GM21619 (cell line): ENCODE data around the gene GPC6.

Experiments used
- ATAC-seq: cut with Tn5 transposase; IDR thresholded peaks from one replicate; pipeline ENCODE4 v1.9.1; 2021; ENCODE audit not compliant: unreplicated experiment

GPC6 gene

DNA sequence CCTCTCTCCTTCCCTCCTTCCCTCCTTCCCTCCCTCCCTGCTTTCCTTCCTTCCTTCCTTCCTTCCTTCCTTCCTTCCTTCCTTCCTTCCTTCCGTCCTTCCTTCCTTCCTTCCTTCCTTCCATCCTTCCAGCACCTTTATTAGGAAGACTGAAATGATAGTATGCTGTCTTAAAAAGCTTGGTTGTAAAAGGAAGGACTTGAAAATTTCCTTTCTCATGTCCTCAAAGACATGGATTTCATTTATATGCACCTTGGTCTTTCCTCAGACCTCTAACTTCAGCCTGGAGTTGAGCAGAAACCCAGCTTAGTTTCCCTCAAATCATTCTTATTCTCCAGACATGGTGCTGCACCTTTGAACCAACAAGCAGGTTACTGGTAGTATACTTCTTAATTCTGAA is 141.7 kb downstream of the GPC6 start:
- no peak for ATAC-seq

DNA sequence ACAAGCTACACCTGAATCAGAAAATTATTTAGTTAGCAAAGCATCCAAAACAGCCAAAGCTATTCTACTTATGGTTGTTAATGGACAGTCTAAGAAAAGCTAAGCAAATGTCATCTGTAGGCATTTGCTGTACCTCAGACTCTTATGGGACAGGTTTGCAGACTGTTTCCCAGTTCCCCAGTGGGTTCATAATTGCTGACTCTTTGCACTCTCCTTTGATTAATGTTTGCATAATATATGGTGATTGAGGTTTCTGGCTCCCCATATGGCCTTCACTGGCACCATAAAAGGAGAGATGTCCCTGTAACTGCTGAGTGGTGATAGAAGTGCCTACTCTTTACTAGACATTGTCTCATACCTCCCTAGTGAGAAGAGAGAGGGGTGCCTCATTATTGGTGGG is 142.1 kb downstream of the GPC6 start:
- ATAC-seq: no peak

DNA sequence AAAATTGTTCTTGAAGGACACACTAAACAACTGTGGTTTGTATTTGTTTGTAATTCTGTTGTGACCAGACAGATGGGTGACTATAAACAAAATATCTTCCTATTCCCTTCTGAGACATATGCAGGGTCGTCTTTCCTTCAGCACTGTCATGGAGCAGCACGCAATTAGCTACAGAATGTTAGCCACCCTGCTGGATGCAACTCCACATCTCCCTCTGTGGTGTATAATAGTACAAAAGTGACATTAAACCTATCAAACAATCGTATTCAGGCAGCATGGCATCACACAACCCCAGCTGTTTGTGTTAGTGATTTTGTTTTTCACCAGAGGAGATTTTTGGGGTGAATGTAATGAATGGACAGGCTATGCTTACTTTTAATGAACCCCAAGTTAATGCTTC is 146.2 kb downstream of the GPC6 start:
- ATAC-seq: no peak

DNA sequence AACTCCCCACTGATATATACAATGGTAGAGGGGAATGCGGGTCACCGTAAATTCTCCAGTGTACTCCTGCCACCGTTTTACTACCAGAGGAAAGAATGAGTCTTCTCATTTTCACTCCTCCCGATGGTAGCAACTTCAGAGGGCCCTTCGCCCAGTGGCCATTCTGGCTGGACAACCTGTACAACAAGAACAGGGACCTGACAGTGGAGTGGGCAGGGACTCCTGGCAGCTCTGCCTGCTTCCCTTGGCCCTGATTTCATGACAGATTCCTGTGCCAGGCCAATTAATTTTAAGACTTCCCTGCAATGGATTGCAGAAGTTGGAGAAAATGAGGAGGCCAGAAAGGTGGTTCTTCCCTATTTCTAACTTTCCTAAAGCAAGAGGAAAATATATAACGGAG is 148.9 kb downstream of the GPC6 start:
- no peak for ATAC-seq

DNA sequence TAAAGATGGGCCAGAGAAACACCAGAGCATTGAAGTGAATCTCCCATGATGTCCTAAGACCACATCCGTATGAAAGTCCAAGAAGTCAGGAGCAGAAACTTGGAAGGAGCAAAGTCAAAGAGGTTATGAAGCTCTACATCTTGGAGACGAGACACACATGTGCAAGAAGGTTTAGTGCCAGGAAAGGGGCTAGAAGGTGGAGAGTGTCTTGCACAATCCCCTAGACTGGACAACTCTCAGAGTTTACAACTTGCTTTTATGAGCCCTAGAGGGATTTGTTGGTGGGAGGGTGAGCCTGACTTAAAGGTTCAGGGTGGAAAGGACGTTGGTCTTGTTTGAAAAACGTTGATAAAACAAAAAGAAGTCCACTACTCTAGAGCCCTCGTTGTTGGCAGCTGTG is 150.6 kb downstream of the GPC6 start:
- ATAC-seq: no peak

DNA sequence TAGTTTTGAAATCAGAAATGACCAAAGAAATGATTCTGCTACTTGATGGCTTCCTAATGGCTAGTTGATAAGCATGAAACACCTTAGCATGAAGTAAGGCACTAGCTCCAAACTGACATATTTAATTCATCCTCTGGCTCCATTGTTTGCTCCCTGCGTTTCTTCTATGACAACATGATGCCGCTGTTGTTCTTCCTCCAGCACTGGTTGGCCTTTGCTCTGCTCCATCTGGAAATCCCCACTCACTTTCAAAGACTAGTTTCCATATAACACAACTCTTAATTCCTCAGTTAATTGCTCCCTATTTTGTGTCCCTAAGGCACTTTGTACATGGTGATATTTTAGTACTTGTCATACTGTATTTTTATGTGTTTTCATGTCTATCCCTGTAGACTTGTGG is 151.6 kb downstream of the GPC6 start:
- no peak for ATAC-seq

DNA sequence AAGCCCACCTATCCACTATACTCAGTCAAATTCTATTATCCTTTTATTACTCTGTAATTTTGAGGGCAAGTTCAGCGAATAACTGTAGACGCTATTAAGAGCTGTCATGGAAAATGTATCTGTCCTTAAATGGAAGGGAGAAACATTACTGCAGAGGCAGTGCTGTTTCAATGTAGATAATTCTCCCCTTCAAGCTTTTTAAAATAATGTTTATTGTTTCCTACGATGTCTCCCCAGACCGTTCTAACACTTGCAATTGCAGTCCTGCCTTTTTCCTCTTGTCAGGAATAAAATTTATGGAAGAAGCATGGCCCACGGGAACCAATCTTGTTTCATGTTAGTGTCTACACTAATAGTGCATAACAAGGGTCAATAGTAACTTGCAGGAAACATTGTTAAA is 159.5 kb downstream of the GPC6 start:
- no peak for ATAC-seq

DNA sequence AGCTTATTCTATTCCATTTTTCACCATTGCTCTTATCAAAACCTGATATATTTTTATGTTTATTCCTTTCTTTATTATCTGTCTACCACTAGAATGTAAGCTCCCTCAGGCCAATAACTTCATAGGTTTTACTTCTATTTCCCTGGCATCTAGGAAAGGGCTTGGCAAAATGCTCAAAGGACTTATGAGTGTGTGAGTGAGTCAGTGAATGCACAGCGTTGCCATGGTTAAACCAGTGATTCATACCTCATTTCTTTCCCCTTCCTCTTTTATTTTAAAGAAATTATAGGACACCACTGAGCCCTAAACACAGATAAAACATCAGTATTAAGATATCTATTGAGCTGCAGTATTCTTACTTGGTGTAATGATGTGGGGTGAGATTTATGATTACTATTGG is 162.1 kb downstream of the GPC6 start:
- ATAC-seq: no peak

DNA sequence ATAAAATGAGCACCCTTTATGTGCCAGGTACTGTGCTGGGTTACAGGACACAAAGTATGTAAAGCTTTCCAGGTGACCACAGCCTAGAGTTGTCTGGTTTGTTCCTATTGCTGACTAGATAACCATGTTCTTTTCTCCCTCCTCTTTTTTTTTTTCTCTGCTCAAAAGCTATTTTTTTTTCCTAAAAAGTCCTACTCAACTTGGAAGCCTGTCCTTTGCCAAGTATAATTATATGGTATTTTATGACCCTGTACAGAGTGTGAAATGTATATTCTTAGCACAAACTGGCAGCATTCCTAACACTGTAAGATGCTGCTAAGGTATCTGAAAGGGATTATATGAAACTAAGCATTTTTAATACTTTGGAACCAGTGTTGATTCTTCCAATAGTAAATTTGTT is 171.0 kb downstream of the GPC6 start:
- no peak for ATAC-seq

DNA sequence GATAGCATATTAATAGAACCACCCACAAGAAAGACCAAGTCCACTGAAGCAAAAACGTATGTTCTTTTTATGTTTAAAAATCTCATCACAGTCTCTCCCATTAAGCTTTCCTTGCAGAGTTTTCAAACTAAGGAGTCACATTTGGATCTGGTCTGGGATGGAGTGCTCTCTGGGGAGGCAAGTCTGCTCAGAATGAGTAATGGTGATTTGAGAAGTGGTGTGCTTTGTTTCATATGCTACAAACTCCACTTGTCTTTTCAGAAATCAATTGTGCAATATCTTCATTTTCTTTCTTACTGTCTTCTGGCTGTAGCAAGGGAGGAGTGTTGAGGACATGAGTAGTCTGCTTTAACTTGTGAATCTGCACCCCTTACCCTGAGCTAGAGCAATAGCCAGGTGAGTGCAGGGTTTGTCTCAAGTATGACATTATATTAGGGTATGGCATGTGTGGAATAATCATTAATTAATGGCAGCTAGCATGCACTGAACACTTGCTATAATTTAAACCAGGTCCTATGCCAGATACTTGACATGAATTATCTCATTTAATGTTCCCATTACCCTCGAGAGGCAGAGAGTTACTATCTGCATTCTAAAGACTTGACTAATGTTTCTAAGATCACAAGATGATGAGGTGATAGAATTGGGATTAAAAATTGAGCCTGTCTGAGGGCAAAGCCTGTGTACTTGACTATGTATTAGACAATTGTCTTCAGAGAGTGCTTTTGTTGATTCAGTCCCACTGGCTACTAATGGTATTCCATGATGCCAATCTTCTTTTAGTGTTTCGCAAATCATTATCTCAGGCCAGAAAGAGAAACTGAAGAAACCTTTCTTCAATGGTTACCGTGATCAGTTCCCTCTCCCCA is 171.8 kb downstream of the GPC6 start:
- ATAC-seq: no peak

DNA sequence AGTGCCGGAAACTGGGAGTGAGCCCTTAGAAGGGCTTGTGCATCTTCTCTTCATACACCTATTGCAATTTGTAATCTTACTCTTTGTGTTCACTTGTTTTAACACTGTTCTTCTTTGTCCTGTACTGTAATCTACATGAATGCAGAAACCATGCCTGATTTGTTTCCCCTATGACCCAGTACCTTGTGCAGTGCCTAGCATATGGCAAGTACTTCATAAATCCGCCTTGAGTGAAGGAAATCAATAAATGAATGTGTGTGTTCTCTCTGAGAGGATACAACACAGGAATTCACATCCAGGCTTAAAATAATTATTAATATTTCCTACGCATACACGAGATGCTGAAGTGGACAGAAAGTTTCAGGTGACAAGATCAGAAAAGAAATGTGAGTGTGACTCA is 172.6 kb downstream of the GPC6 start:
- no peak for ATAC-seq

DNA sequence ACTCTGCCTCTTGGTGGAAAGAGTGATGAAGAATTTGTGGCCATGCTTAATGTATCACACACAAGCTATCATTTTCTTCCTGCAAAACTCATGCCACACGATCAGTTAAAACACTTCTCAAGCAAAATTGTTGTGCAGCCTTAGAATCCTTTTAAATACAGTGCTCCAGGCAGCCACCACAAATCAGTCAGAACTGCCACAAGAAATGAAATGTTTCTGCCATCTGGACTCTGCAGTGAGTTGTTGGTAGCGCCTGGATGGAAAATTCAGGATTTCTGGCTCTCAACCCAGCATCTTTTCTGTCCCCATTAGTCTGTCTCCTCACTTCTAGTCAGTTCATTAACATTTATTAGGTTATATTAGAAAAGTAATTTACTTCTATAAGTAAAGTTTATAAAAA is 179.5 kb downstream of the GPC6 start:
- ATAC-seq: no peak

DNA sequence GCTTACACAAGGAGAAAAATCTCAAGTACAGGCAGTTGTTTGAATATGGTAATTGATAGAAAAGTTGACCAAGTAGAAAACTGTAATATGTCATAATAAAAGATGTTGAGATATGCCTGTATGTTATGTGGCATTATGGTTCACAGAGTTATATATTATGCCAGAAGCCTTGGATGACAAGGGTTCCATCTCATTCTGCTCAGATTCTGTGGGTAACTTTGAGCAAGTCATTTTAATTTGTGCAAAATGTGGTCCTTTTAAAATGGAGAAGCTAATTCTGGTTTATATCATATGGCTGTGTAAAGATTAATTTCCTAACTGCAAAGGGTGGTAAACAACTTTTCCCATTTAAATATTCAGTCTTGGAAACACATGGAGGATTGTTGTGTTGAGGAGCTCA is 180.9 kb downstream of the GPC6 start:
- ATAC-seq: no peak

DNA sequence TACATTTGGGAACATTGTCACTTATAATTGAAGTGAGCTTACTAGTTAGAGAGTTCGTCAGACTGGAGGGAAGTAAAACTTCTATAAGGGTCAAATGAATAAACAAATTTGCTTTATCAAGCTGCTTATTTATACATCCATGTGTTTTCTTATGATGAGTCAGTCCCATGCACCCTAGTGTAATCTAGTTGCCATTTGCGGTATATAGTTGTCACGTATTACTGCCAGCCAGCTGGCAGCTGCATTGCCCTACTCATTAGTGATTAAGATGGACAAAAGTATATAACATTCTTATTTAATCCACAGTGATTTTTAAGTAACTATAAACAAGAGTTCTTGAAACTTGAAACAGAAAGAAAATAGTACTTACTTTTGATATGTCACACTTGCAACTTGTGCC is 182.4 kb downstream of the GPC6 start:
- ATAC-seq: no peak

DNA sequence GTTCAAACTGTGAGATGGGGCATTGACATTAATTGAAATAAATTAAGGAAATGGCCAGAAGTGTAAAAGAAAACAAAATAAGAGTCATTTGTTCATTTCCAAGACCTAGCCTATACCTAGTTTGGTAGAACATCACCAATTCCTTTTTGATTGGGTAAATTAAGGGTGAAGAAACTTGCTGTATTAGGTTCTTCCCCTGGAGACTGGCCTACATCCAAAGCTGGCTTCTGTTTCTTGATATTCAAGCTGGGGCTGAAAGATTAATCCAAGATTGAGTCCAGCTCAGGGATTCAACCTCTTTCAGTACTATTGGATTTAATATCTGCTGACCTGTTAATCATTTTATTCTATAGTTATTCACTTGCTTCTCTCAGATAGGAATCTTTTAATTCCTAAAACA is 183.2 kb downstream of the GPC6 start:
- ATAC-seq: no peak

DNA sequence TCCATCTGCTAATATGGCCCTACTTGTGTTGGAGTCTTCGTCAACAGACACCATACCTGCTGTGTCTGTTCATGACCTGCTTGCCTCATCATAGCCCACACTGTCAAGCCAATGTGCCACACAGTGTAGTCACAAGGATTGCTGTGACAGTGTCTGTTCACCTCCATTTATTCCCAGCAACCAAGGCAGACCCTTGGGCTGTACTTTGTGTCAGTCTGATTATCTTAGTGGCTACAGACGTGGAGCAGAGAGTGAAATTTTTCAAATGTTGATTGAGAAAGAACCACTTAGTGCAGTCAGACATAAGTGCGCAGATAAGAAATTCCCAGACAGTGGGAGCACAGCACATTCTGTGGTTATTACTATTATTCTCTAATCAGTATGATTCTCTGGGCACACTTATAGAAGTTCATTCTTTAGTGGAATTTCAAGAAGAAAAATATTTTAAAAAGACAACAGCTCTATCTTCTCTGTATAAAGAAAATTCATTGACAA is 184.6 kb downstream of the GPC6 start:
- no peak for ATAC-seq

DNA sequence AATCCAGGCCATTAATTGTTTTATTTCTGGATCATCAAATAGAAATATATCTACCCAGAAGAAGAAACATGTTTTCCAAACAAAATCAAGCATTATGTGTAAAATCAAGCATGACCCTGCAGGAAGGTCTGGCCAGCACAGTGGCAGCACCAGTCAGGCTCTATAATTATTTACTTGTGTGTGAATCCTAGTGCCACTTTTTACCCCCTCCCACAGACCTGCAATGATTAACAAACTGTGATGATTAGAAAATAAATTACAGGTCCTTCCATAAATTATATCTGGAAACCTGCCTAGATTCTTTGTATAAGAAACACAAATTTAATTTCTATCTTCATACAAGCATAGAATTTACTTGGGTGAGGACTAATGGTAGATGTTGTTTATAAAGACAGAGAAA is 186.1 kb downstream of the GPC6 start:
- ATAC-seq: no peak

DNA sequence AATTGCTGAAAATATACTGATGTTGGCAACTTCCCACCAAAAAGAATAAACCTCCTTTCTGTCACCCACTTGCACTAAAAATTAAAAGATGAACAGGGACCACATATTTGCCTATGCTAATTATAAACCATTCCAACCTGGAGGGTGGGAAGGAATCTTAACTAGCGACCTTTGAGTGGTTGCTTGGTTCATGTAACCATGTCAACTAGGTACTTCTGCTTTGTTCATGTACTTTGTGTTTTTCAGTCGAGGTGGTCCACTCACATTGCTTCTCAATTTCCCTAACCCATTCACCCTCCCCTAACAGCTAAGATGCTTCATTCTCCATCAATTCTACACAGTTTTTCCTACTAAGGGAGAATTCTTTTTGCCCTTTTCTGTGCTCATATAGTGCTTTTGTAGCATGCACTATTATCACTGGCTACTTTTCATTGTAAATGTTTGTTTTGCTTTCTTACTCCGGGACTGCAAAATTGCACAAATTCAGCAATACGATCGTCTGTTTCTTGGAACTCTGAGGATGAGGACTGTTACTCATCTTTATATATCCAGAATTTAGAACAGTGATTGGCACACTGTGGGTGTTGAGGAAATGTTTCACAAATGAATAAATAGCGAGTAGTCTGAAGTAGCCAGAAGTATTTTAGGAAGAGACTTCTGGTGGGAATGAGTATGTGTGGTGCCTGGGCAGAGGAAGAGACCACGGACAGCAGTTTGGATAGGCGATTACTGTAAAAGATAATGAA is 187.5 kb downstream of the GPC6 start:
- ATAC-seq: no peak

DNA sequence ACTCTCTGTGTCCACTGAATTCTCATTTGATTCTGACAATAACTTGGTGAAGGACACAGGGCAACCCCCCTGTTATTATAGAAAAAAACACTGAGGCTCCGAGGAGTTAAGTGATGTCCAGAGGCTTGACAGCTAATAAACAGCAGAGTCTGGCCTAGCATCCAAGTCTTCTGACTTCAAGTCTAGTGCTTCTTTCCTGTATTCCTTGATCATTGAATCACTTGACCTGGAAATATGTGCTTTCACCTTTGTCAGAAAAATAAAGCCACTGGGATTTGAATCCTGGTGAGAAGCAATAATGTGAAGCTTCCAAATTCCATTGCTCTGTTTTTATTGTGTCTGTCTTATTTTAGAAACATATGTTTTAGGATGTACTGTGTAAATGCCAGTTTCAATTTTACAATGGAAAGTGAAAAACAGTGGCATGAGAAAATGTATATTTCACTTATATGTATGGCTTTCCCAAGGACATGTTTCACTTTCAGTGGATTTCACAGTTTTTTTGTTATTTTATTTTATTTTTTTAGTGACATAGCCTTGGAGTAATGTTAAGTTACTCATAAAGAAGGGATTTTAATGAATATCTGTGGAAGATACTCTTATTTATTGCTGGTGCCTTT is 190.2 kb downstream of the GPC6 start:
- no peak for ATAC-seq

DNA sequence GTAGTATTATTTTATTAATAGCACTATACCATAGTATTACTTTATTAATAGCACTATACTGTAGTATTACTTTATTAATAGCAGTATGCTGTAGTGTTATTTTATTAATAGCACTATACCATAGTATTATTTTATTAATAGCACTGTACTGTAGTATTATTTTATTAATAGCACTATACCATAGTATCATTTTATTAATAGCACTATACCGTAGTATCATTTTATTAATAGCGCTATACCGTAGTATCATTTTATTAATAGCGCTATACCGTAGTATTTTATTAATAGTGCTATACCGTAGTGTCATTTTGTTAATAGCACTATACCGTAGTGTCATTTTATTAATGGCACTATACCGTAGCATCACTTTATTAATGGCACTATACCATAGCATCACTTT is 191.8 kb downstream of the GPC6 start:
- ATAC-seq: no peak

DNA sequence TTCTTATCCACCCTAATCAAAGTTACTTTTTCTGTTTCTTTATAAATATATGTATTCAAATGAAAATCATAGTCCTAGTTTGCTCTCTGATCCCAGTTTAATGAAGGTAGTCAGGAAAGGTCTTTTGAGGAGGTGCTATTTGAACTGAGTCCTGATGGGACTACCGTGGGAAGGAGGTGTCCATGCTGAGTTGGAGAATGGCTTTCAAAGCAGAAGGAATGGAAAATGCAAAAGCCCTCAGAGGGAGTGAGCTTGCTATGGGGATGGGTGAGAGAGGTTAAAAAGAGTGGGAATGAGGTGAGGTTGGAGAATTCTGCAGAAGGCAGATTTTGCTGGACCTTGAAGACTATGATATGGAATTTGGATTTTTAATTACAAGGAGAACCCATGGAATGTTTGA is 193.6 kb downstream of the GPC6 start:
- ATAC-seq: no peak

DNA sequence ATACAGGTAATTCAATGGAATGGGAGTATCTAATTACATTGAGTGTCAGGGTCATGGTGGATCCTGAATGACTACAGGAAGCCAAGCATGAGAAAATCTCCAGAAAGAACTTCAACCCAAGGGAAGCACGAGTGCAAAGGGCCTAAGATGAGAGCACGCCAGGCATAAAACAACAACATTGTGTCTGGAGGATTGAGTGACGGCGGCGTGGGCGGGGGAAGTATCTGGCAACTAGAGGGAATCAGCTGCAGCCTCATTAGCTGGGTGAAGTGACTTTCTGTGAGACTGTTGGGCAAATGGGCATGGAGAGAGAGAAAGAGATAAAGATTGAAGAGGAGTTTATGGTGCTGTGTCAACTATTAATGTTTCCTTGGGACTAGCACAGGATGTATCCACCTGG is 194.3 kb downstream of the GPC6 start:
- ATAC-seq: no peak
